Measurements from ENCODE around the gene TPM1. TPM values are rescaled to one million over a fixed set of nuclear protein-coding genes. Genes with fewer than 3 reads are reported as not detected.

Gene TPM1
- total RNA-seq, 1 donor from 2014 or later, result 67.5 TPM

DNA sequence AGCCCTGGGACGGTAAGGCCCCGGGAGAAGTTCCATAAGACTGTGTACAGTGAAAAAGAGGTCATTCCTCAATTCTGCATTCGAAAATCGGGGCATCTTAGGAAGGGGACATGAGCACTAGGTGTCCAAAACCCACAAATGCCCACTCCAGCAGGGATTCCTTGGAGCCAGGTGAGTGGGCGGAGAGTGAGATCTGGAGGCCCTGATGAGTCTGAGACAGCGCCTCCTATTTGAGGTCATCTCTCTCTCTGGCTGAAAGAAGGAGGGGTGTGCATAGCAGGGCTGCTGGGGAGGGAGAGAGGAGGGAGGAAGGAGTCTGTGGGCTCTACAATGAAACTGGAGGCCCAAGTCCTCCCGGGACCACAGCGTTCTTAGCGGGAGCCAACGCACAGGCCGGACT is 41.0 kb downstream of the TPM1 start:
- no peak for DNase-seq (ENCODE audit: low read depth, low spot score)
- Mint-ChIP-seq H3K9me3 (no peaks in the 10 kb centered on the region), H3K4me1 (peaks cover 12% of the 10 kb centered on the region), H3K36me3 (ENCODE audit: low read depth) (no peaks in the 10 kb centered on the region), H3K27ac (ENCODE audit: unreplicated experiment) (no peak overlapping the region), H3K27me3 (ENCODE audit: low read depth) (no peaks in the 10 kb centered on the region), H3K4me3 (no peak overlapping the region)
- TF ChIP-seq, protein P1, sequence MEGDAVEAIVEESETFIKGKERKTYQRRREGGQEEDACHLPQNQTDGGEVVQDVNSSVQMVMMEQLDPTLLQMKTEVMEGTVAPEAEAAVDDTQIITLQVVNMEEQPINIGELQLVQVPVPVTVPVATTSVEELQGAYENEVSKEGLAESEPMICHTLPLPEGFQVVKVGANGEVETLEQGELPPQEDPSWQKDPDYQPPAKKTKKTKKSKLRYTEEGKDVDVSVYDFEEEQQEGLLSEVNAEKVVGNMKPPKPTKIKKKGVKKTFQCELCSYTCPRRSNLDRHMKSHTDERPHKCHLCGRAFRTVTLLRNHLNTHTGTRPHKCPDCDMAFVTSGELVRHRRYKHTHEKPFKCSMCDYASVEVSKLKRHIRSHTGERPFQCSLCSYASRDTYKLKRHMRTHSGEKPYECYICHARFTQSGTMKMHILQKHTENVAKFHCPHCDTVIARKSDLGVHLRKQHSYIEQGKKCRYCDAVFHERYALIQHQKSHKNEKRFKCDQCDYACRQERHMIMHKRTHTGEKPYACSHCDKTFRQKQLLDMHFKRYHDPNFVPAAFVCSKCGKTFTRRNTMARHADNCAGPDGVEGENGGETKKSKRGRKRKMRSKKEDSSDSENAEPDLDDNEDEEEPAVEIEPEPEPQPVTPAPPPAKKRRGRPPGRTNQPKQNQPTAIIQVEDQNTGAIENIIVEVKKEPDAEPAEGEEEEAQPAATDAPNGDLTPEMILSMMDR (conservative IDR thresholded peaks at IDR 0.05), result no peak

DNA sequence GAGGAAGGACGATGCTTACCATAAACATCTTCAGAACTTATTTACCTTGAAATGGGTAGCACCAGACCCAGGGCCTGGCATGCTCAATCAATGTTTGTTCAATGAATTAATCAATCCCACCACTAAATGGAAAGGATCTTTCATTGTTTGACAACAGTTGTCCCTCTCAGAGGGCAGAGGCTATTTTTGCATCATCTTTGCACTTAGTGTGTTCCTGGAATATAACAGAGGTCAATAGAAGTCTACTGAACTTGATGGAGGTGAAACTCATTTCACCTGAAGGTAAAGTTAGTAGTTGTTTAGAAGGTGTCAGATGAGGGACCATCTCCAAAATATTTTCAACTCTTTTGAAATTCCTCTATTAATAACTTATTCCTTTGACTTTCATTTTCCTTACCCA is 42.3 kb downstream of the TPM1 start:
- TF ChIP-seq, protein P1 (conservative IDR thresholded peaks at IDR 0.05), result no peak
- Mint-ChIP-seq H3K4me1 (peaks cover 22% of the 10 kb centered on the region), H3K27ac (ENCODE audit: unreplicated experiment) (no peak overlapping the region), H3K36me3 (ENCODE audit: low read depth) (no peaks in the 10 kb centered on the region), H3K27me3 (ENCODE audit: low read depth) (no peaks in the 10 kb centered on the region), H3K9me3 (no peaks in the 10 kb centered on the region), H3K4me3 (no peak overlapping the region)
- no peak for DNase-seq (ENCODE audit: low read depth, low spot score)

DNA sequence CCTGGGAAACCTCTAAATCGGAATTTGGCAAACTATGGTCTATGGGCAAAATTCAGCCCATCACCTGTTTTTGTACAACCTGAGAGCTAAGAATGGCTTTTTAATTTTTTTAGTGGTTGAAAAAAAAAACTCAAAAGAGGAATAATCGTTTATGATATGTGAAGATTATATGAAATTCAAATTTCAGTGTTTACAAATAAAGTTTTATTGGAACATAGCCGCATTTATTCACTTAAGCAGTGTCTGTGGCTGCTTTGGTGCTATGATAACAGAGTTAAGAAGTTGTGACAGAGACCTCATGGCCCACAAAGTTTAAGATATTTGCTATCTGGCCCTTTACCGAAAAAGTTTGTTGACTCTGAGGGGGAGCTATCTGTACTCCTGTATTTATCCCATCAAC is 42.7 kb downstream of the TPM1 start:
- H3K9me3 Mint-ChIP-seq, result no peaks in the 10 kb centered on the region
- H3K27me3 Mint-ChIP-seq (ENCODE audit: low read depth), result no peaks in the 10 kb centered on the region
- no peak overlapping the region for H3K4me3 Mint-ChIP-seq
- TF ChIP-seq, protein P1 (conservative IDR thresholded peaks at IDR 0.05), result no peak
- H3K27ac Mint-ChIP-seq (ENCODE audit: unreplicated experiment), result no peak overlapping the region
- H3K4me1 Mint-ChIP-seq, result peaks cover 22% of the 10 kb centered on the region
- no peak for DNase-seq (ENCODE audit: low read depth, low spot score)
- no peaks in the 10 kb centered on the region for H3K36me3 Mint-ChIP-seq (ENCODE audit: low read depth)

DNA sequence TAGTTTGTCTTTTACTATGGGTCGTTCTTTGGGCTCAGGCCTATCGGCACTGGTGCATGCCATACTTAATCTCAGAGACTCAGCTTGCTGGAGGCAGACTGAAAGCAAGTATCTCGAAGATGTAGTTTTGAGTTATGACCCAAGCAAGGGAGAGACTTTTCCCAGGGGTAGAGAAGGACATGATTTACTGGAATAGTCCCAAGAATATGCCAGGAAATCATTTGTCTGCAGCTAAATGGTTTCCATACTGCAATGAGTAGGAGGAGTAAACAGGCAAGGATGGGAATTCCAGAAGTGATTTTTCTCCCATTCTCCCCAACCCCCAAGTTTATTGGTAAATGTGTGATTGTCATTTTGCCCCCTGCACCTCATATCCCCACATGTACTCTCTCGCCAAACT is 43.7 kb downstream of the TPM1 start:
- Mint-ChIP-seq H3K4me1 (peaks cover 22% of the 10 kb centered on the region), H3K4me3 (no peak overlapping the region), H3K36me3 (ENCODE audit: low read depth) (no peaks in the 10 kb centered on the region), H3K27me3 (ENCODE audit: low read depth) (no peaks in the 10 kb centered on the region), H3K9me3 (no peaks in the 10 kb centered on the region), H3K27ac (ENCODE audit: unreplicated experiment) (no peak overlapping the region)
- TF ChIP-seq, protein P1 (conservative IDR thresholded peaks at IDR 0.05), result no peak
- no peak for DNase-seq (ENCODE audit: low read depth, low spot score)

DNA sequence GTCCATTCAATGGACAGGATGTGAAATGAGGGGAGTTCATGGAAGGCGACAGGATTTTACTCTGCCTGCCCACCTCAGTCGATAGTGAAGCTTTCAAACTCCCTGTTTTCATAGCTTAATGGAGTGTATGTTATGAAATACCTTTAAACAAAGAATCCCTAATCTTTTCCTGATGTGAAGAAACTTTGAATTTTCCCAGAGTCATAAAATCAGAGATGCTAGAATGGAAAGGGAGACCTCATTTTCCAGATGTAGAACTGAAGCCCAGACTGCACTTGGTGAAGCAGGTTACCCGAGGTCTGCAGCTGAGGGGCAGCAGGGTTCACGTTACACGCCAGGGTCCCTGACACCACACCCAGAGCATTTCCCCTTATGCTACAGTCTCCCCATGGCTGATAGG is 44.4 kb downstream of the TPM1 start:
- Mint-ChIP-seq H3K27me3 (ENCODE audit: low read depth) (no peaks in the 10 kb centered on the region), H3K36me3 (ENCODE audit: low read depth) (no peaks in the 10 kb centered on the region), H3K27ac (ENCODE audit: unreplicated experiment) (no peak overlapping the region), H3K4me3 (no peak overlapping the region), H3K9me3 (no peaks in the 10 kb centered on the region), H3K4me1 (peaks cover 22% of the 10 kb centered on the region)
- TF ChIP-seq, protein P1 (conservative IDR thresholded peaks at IDR 0.05), result no peak
- DNase-seq (ENCODE audit: low read depth, low spot score), result no peak
